ENCODE results near the gene PALD1. TPM values are rescaled to one million over a fixed set of nuclear protein-coding genes. Genes with fewer than 3 reads are reported as not detected.

PALD1 gene
- total RNA-seq, 1 experiment from 2014 or later: 33.1 TPM

DNA sequence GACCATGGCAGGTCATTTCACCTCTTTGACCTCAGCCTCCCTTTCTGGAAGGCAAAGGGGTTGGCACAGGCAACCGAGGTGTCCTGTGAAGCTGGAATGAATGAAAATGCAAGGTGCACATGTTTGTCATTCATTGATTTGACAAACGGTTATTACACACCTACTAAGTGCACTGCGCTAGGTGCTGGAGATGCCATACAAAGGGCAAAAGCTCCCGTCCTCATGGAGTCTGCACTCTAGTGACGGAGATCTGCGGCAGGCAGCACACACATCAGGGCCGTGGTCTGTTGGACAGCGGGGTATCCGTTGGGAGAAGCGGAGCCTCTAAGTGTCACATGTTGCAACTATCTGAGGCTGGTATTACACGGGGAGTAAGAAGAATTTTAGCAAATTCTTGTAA lies 79.7 kb downstream of the PALD1 start:
- H3K9me3 ChIP-seq (ENCODE audit: control insufficient read depth in 1 of 2, insufficient read depth in 1 of 2, low read depth in 1 of 2, low read length in 2 of 2): no peaks in the 10 kb centered on the region
- ChIA-PET CTCF (interaction anchor here (1.0 to 1.3 kb wide), 9 partner anchors 9 to 202 kb away, joined by 3 to 9 read pairs (median 4); no protein-coding TSS in a partner anchor), POLR2A (no interaction called here), RAD21 (ENCODE audit: low non-redundant PET in 1 of 2, low total read pairs in 2 of 2, uncharacterized antibody in 2 of 2, unreplicated experiment in 2 of 2) (interaction anchor here in 1 of 2 experiments (1.4 kb wide), 1 partner anchor 20 kb away, joined by 3 read pairs; no protein-coding TSS in a partner anchor)
- peak overlapping the region; percentile 57; the same call in 1 of the 2 replicates for H3K9ac ChIP-seq (ENCODE audit: low read length)
- H3K4me1 ChIP-seq (ENCODE audit: control insufficient read depth in 1 of 2, insufficient read depth in 2 of 2, low read length in 2 of 2): peaks cover 19 to 90% of the 10 kb centered on the region in 2 experiments
- no peak for ATAC-seq
- BruUV-seq (replicated peaks): no TSS peak
- no peak overlapping the region for H2AFZ ChIP-seq (ENCODE audit: low read depth, low read length, poor library complexity, severe bottlenecking)
- peak overlapping the region; percentile 52 for H3K27ac ChIP-seq (ENCODE audit: low read depth, low read length)
- peak overlapping the region; percentile 79 for H3K4me2 ChIP-seq (ENCODE audit: low read length)
- H3K27me3 ChIP-seq (ENCODE audit: insufficient read depth, low read length): no peaks in the 10 kb centered on the region
- intact Hi-C loops (cut with micrococcal nuclease): loop anchor here (2.0 to 5.0 kb wide), 2 partner anchors 114 to 323 kb away; partner anchors contain the start of gene ADAMTS14
- TF ChIP-seq ELF1 (IDR thresholded peaks at IDR 0.05; ENCODE audit: borderline replicate concordance, low read depth) (no peak), EZH2 (IDR thresholded peaks at IDR 0.05) (no peak), SP1 (IDR thresholded peaks at IDR 0.05; ENCODE audit: low read depth) (no peak), FOSL1 (IDR thresholded peaks at IDR 0.05; ENCODE audit: low read depth) (no peak), YY1 (IDR thresholded peaks at IDR 0.05; ENCODE audit: extremely low read depth, insufficient replicate concordance, low read depth, low read length) (no peak), EZH2phosphoT487 (IDR thresholded peaks at IDR 0.05; ENCODE audit: borderline replicate concordance) (no peak), POLR2A (IDR thresholded peaks at IDR 0.05; ENCODE audit: borderline replicate concordance, extremely low read depth, insufficient read depth, insufficient read length) (no peak), SIN3A (IDR thresholded peaks at IDR 0.05; ENCODE audit: low read depth) (no peak), SRF (IDR thresholded peaks at IDR 0.05; ENCODE audit: low read depth) (no peak), TCF7L2 (IDR thresholded peaks at IDR 0.05; ENCODE audit: borderline replicate concordance, extremely low read depth, insufficient read depth, insufficient read length) (no peak), CEBPB (IDR thresholded peaks at IDR 0.05; ENCODE audit: low read depth) (no peak), ZNF274 (IDR thresholded peaks at IDR 0.05; ENCODE audit: low read depth, low read length) (no peak), POLR2AphosphoS5 (IDR thresholded peaks at IDR 0.05; ENCODE audit: low read depth, low read length) (no peak)
- TF ChIP-seq, protein P1, sequence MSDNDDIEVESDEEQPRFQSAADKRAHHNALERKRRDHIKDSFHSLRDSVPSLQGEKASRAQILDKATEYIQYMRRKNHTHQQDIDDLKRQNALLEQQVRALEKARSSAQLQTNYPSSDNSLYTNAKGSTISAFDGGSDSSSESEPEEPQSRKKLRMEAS (IDR thresholded peaks at IDR 0.05): no peak
- TF ChIP-seq, protein P2, sequence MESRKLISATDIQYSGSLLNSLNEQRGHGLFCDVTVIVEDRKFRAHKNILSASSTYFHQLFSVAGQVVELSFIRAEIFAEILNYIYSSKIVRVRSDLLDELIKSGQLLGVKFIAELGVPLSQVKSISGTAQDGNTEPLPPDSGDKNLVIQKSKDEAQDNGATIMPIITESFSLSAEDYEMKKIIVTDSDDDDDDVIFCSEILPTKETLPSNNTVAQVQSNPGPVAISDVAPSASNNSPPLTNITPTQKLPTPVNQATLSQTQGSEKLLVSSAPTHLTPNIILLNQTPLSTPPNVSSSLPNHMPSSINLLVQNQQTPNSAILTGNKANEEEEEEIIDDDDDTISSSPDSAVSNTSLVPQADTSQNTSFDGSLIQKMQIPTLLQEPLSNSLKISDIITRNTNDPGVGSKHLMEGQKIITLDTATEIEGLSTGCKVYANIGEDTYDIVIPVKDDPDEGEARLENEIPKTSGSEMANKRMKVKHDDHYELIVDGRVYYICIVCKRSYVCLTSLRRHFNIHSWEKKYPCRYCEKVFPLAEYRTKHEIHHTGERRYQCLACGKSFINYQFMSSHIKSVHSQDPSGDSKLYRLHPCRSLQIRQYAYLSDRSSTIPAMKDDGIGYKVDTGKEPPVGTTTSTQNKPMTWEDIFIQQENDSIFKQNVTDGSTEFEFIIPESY (IDR thresholded peaks at IDR 0.05; ENCODE audit: extremely low read depth, insufficient replicate concordance, low read length): no peak
- TF ChIP-seq, protein P3, sequence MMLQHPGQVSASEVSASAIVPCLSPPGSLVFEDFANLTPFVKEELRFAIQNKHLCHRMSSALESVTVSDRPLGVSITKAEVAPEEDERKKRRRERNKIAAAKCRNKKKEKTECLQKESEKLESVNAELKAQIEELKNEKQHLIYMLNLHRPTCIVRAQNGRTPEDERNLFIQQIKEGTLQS (IDR thresholded peaks at IDR 0.05): no peak
- TF ChIP-seq, protein P4, sequence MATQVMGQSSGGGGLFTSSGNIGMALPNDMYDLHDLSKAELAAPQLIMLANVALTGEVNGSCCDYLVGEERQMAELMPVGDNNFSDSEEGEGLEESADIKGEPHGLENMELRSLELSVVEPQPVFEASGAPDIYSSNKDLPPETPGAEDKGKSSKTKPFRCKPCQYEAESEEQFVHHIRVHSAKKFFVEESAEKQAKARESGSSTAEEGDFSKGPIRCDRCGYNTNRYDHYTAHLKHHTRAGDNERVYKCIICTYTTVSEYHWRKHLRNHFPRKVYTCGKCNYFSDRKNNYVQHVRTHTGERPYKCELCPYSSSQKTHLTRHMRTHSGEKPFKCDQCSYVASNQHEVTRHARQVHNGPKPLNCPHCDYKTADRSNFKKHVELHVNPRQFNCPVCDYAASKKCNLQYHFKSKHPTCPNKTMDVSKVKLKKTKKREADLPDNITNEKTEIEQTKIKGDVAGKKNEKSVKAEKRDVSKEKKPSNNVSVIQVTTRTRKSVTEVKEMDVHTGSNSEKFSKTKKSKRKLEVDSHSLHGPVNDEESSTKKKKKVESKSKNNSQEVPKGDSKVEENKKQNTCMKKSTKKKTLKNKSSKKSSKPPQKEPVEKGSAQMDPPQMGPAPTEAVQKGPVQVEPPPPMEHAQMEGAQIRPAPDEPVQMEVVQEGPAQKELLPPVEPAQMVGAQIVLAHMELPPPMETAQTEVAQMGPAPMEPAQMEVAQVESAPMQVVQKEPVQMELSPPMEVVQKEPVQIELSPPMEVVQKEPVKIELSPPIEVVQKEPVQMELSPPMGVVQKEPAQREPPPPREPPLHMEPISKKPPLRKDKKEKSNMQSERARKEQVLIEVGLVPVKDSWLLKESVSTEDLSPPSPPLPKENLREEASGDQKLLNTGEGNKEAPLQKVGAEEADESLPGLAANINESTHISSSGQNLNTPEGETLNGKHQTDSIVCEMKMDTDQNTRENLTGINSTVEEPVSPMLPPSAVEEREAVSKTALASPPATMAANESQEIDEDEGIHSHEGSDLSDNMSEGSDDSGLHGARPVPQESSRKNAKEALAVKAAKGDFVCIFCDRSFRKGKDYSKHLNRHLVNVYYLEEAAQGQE (IDR thresholded peaks at IDR 0.05; ENCODE audit: low read depth): no peak
- peaks cover 11% of the 10 kb centered on the region; the same call in 1 of the 2 replicates for H3K79me2 ChIP-seq (ENCODE audit: insufficient read depth, low read length)
- no peak for DNase-seq (ENCODE audit: low read depth, low spot score)
- no peak overlapping the region for H3K4me3 ChIP-seq (replicated peaks in 1 of 2; ENCODE audit: low read depth in 1 of 2, low read length in 2 of 2)
- no peaks in the 10 kb centered on the region for H4K20me1 ChIP-seq (ENCODE audit: insufficient read depth)
- peaks cover 0 to 3% of the 10 kb centered on the region in 2 experiments; a peak in 1 of 4 replicates for H3K36me3 ChIP-seq (ENCODE audit: control insufficient read depth in 1 of 2, insufficient read depth in 2 of 2, low read length in 2 of 2)
- H3K9me2 ChIP-seq (ENCODE audit: insufficient read depth): no peaks in the 10 kb centered on the region

All from HCT116 (cell line).